GM10266 (cell line): ENCODE data around the gene MCAM.

Experiments used
- DNase-seq: peaks from one replicate; pipeline ENCODE4 v3.0.0; 2012; ENCODE audit errors: extremely low spot score
- CTCF ChIP-seq: IDR thresholded peaks from 2 replicates; pipeline ENCODE4 v1.5.1; 2012; ENCODE audit warnings: mild to moderate bottlenecking, low read depth; ENCODE audit not compliant: control insufficient read depth, insufficient read depth; ENCODE audit errors: missing control alignments

The MCAM gene

GRCh38 chr11:119351232-119351631 is 34.3 kb upstream of the MCAM start:
- DNase-seq: no peak
- TF ChIP-seq CTCF: no peak

- TF ChIP-seq CTCF: no peak
- DNase-seq: no peak
These were observed 33.4 kb upstream of the MCAM start for GRCh38 chr11:119350302-119350701.

- DNase-seq: no peak
- TF ChIP-seq CTCF: no peak
These were observed 31.1 kb upstream of the MCAM start for GRCh38 chr11:119347940-119348605.

GRCh38 chr11:119347242-119347641 is 30.3 kb upstream of the MCAM start:
- DNase-seq: no peak
- TF ChIP-seq CTCF: no peak

- TF ChIP-seq CTCF: no peak
- DNase-seq: no peak
These were observed 29.7 kb upstream of the MCAM start, which contains the start of gene MFRP for GRCh38 chr11:119346605-119347004. TSS of gene MFRP (minus strand) at chr11:119346705. CDS start at chr11:119346513, 192 bp downstream.

GRCh38 chr11:119345685-119346084 is 28.8 kb upstream of the MCAM start:
- no peak for DNase-seq
- TF ChIP-seq CTCF: no peak

GRCh38 chr11:119344291-119345010 is 27.5 kb upstream of the MCAM start:
- no peak for TF ChIP-seq CTCF
- no peak for DNase-seq
